Mucosa of stomach (tissue), 1 donor: ENCODE measurements around the gene SNORC.

Experiments
- H3K27me3 ChIP-seq: one replicate; pipeline ENCODE4 v1.7.0; 2013; ENCODE audit warnings: mild to moderate bottlenecking, low read length; ENCODE audit not compliant: control insufficient read depth, insufficient read depth
- H3K36me3 ChIP-seq: one replicate; pipeline ENCODE4 v1.7.0; 2013; ENCODE audit warnings: low read length; ENCODE audit not compliant: control insufficient read depth, insufficient read depth
- H3K4me1 ChIP-seq: one replicate; pipeline ENCODE4 v1.7.0; 2013; ENCODE audit warnings: mild to moderate bottlenecking, low read length; ENCODE audit not compliant: control insufficient read depth, insufficient read depth
- H3K4me3 ChIP-seq: one replicate; pipeline ENCODE4 v1.7.0; 2013; ENCODE audit warnings: low read length
- H3K9ac ChIP-seq: one replicate; pipeline ENCODE4 v1.7.0; 2013; ENCODE audit warnings: mild to moderate bottlenecking, low read length, moderate library complexity
- H3K9me3 ChIP-seq: one replicate; pipeline ENCODE4 v1.7.0; 2013; ENCODE audit warnings: mild to moderate bottlenecking, low read length, moderate library complexity; ENCODE audit not compliant: control insufficient read depth
- donor health status: Pancreatic carcinoma.

Gene SNORC

GRCh38 chr2:232871418-232871834 lies 1.4 kb downstream of the SNORC start:
- peaks cover 8% of the 10 kb centered on the region for H3K27me3 ChIP-seq
- H3K4me3 ChIP-seq = no peak overlapping the region
- H3K36me3 ChIP-seq = no peaks in the 10 kb centered on the region
- peaks cover 27% of the 10 kb centered on the region for H3K4me1 ChIP-seq
- H3K9ac ChIP-seq = no peak overlapping the region
- no peaks in the 10 kb centered on the region for H3K9me3 ChIP-seq

GRCh38 chr2:232871835-232872736 lies 2.0 kb downstream of the SNORC start:
- Histone ChIP-seq H3K9ac (no peak overlapping the region), H3K27me3 (peaks cover 8% of the 10 kb centered on the region), H3K4me3 (no peak overlapping the region), H3K9me3 (no peaks in the 10 kb centered on the region), H3K4me1 (peaks cover 27% of the 10 kb centered on the region), H3K36me3 (no peaks in the 10 kb centered on the region)

GRCh38 chr2:232872826-232873225 lies 2.8 kb downstream of the SNORC start:
- Histone ChIP-seq H3K4me3 (no peak overlapping the region), H3K36me3 (no peaks in the 10 kb centered on the region), H3K9ac (no peak overlapping the region), H3K4me1 (peaks cover 27% of the 10 kb centered on the region), H3K9me3 (no peaks in the 10 kb centered on the region), H3K27me3 (peaks cover 8% of the 10 kb centered on the region)

GRCh38 chr2:232873292-232873908 lies 3.3 kb downstream of the SNORC start:
- no peaks in the 10 kb centered on the region for H3K9me3 ChIP-seq
- no peaks in the 10 kb centered on the region for H3K36me3 ChIP-seq
- peak overlapping the region; percentile 15 for H3K9ac ChIP-seq
- peaks cover 27% of the 10 kb centered on the region for H3K4me1 ChIP-seq
- peaks cover 8% of the 10 kb centered on the region for H3K27me3 ChIP-seq
- no peak overlapping the region for H3K4me3 ChIP-seq

- Histone ChIP-seq H3K4me3 (no peak overlapping the region), H3K4me1 (peaks cover 27% of the 10 kb centered on the region), H3K9me3 (no peaks in the 10 kb centered on the region), H3K36me3 (no peaks in the 10 kb centered on the region), H3K27me3 (peaks cover 8% of the 10 kb centered on the region), H3K9ac (no peak overlapping the region)
Observed at GRCh38 chr2:232873909-232874641, 4.0 kb downstream of the SNORC start.

GRCh38 chr2:232874677-232875223 lies 4.7 kb downstream of the SNORC start:
- Histone ChIP-seq H3K4me3 (no peak overlapping the region), H3K9ac (no peak overlapping the region)

GRCh38 chr2:232875256-232876121 lies 5.4 kb downstream of the SNORC start:
- Histone ChIP-seq H3K27me3 (peaks cover 8% of the 10 kb centered on the region), H3K4me1 (peaks cover 27% of the 10 kb centered on the region), H3K9me3 (no peaks in the 10 kb centered on the region), H3K4me3 (no peak overlapping the region), H3K36me3 (no peaks in the 10 kb centered on the region), H3K9ac (peak overlapping the region; percentile 57)

More at GRCh38 chr2:232874677-232875223, 4.7 kb downstream of the SNORC start:
- Histone ChIP-seq H3K9me3 (no peaks in the 10 kb centered on the region), H3K27me3 (peaks cover 8% of the 10 kb centered on the region), H3K36me3 (no peaks in the 10 kb centered on the region), H3K4me1 (peaks cover 27% of the 10 kb centered on the region)

GRCh38 chr2:232876161-232876977 lies 6.3 kb downstream of the SNORC start:
- no peaks in the 10 kb centered on the region for H3K9me3 ChIP-seq
- H3K36me3 ChIP-seq = no peaks in the 10 kb centered on the region
- H3K9ac ChIP-seq = peak overlapping the region; percentile 22
- no peak overlapping the region for H3K4me3 ChIP-seq
- H3K4me1 ChIP-seq = peaks cover 27% of the 10 kb centered on the region
- peaks cover 8% of the 10 kb centered on the region for H3K27me3 ChIP-seq

GRCh38 chr2:232876978-232877441 lies 6.9 kb downstream of the SNORC start:
- H3K4me3 ChIP-seq = no peak overlapping the region
- H3K27me3 ChIP-seq = peaks cover 8% of the 10 kb centered on the region
- peaks cover 27% of the 10 kb centered on the region for H3K4me1 ChIP-seq
- no peaks in the 10 kb centered on the region for H3K9me3 ChIP-seq
- no peaks in the 10 kb centered on the region for H3K36me3 ChIP-seq
- H3K9ac ChIP-seq = peak overlapping the region; percentile 22

- Histone ChIP-seq H3K9ac (no peak overlapping the region), H3K9me3 (no peaks in the 10 kb centered on the region), H3K36me3 (no peaks in the 10 kb centered on the region), H3K4me1 (peaks cover 27% of the 10 kb centered on the region), H3K4me3 (no peak overlapping the region), H3K27me3 (peaks cover 8% of the 10 kb centered on the region)
Observed at GRCh38 chr2:232877940-232878511, 8.0 kb downstream of the SNORC start.
